T-helper 2 cell treated with Interferon-gamma antibody and Interleukin-4, amounts not matched to agents 5 μg/mL and 100 μg/mL, for 36 hours (primary cell): ENCODE measurements around the gene HSDL2.
"Not testable (repeated sequence)": the region's sequence is repeated elsewhere in the genome, so short reads cannot be mapped to it uniquely, and the experiment has no call there.

Source experiments
- DNase-seq: peaks from one replicate; pipeline ENCODE4 v3.0.0; 2021; ENCODE audit warnings: low spot score
- H3K27ac Mint-ChIP-seq: one replicate; pipeline ENCODE4 v1.8.0; 2021; ENCODE audit warnings: mild to moderate bottlenecking, mixed read lengths
- H3K27me3 Mint-ChIP-seq: one replicate; pipeline ENCODE4 v1.8.0; 2021; ENCODE audit warnings: low read depth, mixed read lengths
- H3K36me3 Mint-ChIP-seq: one replicate; pipeline ENCODE4 v1.8.0; 2021; ENCODE audit warnings: low read depth, mixed read lengths
- H3K4me1 Mint-ChIP-seq: one replicate; pipeline ENCODE4 v1.8.0; 2021; ENCODE audit warnings: low read depth, mixed read lengths
- H3K4me3 Mint-ChIP-seq: one replicate; pipeline ENCODE4 v1.8.0; 2022; ENCODE audit warnings: mild to moderate bottlenecking, moderate library complexity, mixed read lengths
- H3K9me3 Mint-ChIP-seq: one replicate; pipeline ENCODE4 v1.8.0; 2021; ENCODE audit warnings: mixed read lengths

Gene HSDL2

DNA sequence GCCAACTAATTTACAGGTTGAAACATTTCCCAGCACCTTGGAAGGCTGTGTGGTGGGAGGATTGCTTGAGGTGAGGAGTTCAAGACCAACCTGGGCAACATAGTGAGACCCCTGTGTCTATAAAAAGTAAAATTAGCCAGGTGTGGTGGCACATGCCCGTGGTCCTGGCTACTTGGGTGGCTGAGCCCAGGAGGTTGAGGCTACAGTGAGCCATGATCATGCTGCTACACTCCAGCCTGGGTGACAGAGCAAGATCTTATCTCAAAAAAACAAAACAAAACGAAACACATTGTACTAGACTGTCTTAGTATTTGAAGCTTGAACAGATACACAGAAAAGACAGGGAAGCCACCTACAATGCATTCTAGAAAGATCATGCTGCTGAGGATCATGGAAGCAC, 2.8 kb upstream of the HSDL2 start:
- DNase-seq: peak; percentile 29
- H3K4me3 Mint-ChIP-seq: peak overlapping the region; percentile 99
- H3K4me1 Mint-ChIP-seq: peaks cover 41% of the 10 kb centered on the region
- H3K27ac Mint-ChIP-seq: peak overlapping the region; percentile 73
- peaks cover 3% of the 10 kb centered on the region for H3K9me3 Mint-ChIP-seq
- no peaks in the 10 kb centered on the region for H3K27me3 Mint-ChIP-seq
- H3K36me3 Mint-ChIP-seq: peaks cover 10% of the 10 kb centered on the region

DNA sequence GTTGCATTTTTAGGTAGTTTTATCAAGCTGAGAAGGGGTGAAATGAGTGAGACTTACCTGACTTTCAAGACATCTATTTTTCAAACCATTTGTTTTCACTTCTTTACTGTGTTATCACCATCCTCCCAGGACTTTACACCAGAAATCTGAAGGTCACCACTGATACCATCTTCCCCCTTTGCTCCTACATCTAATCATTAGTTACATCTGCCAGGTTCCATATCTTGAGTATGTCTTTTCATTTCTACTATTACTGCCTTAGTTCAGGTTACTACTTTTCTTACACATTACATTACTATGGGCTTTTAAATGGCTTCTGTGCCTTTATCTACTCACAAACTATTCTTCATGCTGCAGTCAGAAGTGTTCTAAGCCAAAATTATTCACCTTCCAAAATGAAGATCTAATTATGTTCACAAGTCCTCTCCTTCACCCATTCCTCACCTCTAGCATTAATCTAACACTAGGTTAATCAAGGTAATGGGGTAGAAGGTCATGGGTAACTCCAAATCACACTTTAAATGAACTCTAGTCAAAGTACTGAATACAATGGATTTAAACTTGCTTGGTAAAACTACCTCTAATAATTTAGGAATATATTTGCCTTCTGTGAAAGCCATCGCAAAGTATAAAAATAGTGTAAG, 2.1 kb upstream of the HSDL2 start:
- H3K36me3 Mint-ChIP-seq: peaks cover 7% of the 10 kb centered on the region
- H3K4me3 Mint-ChIP-seq: peak overlapping the region; percentile 99
- H3K9me3 Mint-ChIP-seq: no peaks in the 10 kb centered on the region
- H3K27ac Mint-ChIP-seq: peak overlapping the region; percentile 99
- no peak for DNase-seq
- peaks cover 44% of the 10 kb centered on the region for H3K4me1 Mint-ChIP-seq
- no peaks in the 10 kb centered on the region for H3K27me3 Mint-ChIP-seq

DNA sequence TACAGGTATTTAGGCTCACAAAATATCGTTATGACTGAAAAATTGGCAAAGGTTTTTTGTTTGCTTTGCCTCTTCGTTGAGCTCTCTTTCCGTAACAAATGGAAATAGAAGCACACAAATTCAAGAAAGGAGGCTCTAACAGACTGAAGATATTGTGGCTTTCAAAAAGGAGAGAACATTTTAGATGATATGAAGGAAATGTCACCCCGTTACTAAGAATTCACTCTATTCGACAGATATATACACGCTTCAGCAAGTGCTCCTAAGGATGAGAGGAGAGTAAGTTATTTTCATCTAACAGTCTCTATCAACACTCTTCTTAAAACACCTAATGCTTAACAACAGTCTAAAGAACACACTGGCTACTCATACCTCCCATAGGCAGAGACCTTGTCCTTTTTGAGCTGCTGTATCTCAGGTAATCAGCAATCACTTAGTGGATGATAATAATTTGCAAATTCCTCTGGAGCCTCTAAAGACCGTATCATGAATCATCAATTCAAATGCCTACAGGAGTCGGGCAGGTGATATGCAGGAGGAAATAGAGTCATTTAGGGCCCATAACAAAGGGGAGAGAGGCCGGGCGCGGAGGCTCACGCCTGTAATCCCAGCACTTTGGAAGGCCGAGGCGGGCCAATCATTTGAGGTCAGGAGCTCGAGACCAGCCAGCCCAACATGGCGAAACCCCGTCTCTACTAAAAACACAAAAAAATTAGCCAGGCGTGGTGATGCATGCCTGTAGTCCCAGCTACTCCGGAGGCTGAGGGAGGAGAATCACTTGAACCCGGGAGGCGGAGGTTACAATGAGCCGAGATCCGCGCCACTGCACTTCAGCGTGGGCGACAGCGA, 1.4 kb upstream of the HSDL2 start:
- DNase-seq: peak; percentile 24
- peaks cover 45% of the 10 kb centered on the region for H3K4me1 Mint-ChIP-seq
- peak overlapping the region; percentile 99 for H3K4me3 Mint-ChIP-seq

DNA sequence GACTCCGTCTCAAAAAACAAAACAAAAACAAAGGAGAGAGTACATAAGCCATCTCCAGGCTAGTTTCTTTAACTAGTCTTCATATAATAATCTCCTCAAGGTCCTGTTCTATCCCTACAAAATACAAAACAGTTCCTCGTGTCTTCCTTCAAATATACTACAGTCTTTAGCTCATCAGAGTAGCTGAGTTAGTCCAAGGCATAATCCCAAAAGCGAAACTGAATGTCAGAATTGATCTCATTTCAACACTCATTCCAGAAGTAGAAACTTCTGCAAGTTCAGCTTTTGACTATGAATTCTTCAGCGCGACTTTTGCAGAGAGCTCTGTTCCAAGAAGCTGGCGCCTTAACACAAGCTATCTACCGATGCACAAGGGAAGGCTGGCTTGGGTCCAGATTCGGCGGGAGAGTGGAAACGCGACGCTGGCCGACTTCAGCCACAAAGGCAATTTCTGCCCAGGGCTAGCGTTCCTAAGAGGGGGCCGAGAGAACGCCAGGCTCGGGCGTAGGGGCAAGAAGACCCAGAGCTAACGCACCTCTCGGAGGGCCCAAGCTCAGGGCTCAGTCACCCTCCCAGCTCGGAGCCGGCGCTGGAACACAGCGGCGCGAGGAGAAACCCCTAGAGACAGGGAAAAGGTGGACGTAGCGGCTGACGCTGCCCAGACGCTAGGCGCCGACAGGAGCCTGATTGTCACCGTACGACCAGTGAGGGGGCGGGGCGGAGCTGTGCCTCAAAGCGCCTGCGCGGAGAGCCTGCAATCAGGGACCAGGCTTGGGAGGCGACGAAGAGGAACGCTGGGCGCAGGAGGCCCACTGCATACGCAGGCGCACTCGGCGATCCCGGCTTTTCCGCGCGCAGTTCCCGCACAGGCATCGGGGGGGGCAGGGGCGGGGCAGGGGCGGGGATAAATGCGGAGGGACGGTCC, 469 bp upstream of the HSDL2 start:
- Mint-ChIP-seq H3K9me3 (no peaks in the 10 kb centered on the region), H3K27ac (peak overlapping the region; percentile 99), H3K4me3 (peak overlapping the region; percentile 99), H3K4me1 (peaks cover 44% of the 10 kb centered on the region), H3K27me3 (no peaks in the 10 kb centered on the region), H3K36me3 (peaks cover 2% of the 10 kb centered on the region)
- DNase-seq: peak; percentile 98

More for the DNA sequence above, 1.4 kb upstream of the HSDL2 start:
- Mint-ChIP-seq H3K36me3 (peaks cover 5% of the 10 kb centered on the region), H3K27me3 (no peaks in the 10 kb centered on the region), H3K9me3 (no peaks in the 10 kb centered on the region), H3K27ac (peak overlapping the region; percentile 99)

DNA sequence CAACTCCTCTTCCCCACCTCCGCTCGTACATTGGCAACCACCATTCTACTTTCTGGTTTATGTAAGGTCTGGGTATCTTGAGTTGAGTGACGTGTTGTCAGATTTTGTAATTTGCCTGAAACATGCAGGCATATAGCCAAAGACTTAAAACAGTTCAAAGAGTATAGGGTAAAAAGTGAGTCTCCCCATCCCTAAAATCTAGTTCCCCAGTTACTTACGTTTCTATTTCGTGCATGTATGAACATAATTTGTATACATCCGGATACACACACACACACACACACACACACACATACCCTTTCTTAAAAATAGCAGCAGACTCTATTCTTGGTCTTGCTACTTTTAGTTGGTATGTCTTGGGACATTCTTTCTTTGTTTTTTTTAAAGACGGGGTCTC, 915 bp downstream of the HSDL2 start:
- Mint-ChIP-seq H3K4me1 (peaks cover 43% of the 10 kb centered on the region), H3K4me3 (peak overlapping the region; percentile 99), H3K36me3 (peaks cover 1% of the 10 kb centered on the region), H3K27ac (peak overlapping the region; percentile 99), H3K27me3 (no peaks in the 10 kb centered on the region), H3K9me3 (no peaks in the 10 kb centered on the region)
- peak; percentile 21 for DNase-seq

DNA sequence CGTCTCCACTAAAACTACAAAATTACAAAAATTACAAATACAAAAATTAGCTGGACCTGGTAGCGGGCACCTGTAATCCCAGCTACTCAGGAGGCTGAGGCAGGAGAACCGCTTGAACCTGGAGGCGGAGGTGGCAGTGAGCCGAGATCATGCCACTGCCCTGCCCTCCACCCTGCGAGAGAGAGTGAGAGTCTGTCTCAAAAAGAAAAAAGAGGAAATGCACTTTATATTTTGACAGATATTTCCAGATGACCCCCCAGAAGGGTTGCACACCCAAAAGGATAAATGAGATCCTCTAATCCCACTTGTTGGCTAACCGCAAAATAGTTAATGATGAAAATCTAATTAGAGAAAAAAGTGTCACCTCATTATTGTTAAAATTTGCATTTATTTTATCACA, 2.2 kb downstream of the HSDL2 start:
- no peaks in the 10 kb centered on the region for H3K27me3 Mint-ChIP-seq
- H3K4me3 Mint-ChIP-seq: no peak overlapping the region
- H3K4me1 Mint-ChIP-seq: peaks cover 43% of the 10 kb centered on the region
- H3K36me3 Mint-ChIP-seq: no peaks in the 10 kb centered on the region
- H3K9me3 Mint-ChIP-seq: no peaks in the 10 kb centered on the region
- no peak overlapping the region for H3K27ac Mint-ChIP-seq
- DNase-seq: no peak

DNA sequence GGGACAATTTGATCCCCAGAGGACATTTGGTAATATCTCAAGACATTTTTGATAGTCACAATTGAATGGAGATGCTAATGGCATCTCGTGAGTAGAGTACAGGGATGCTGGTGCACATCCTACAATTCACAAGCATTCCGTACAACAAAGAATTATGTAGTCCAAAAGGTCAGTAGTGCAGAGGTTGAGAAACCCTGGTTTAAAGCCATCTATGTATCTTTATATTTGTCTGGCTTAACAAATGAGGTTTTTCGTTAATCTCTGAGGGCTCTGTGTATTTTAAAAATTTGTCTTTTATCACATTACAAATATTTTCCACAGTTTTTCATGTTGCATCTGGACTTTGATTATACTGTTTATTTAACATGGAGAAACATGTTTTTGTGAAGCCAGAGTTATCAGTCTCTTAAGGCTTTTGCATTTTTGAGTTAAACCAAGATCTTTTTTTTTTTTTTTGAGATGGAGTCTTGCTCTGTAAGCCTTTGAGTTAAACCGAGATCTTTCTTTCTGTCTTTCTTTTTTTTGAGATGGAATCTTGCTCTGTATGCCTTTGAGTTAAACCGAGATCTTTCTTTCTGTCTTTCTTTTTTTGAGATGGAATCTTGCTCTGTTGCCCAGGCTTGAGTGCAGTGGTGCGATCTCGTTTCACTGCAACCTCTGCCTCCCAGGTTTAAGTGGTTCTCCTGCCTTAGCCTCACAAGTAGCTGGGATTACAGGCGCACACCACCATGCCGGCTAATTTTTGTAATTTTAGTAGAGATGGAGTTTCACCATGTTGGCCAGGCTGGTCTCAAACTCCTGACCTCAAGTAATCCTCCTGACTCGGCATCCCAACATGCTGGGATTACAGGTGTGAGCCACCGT, 2.8 kb downstream of the HSDL2 start:
- Mint-ChIP-seq H3K27me3 (no peaks in the 10 kb centered on the region), H3K9me3 (no peaks in the 10 kb centered on the region), H3K27ac (no peak overlapping the region), H3K4me3 (no peak overlapping the region), H3K36me3 (peaks cover 4% of the 10 kb centered on the region), H3K4me1 (peaks cover 42% of the 10 kb centered on the region)
- no peak for DNase-seq

DNA sequence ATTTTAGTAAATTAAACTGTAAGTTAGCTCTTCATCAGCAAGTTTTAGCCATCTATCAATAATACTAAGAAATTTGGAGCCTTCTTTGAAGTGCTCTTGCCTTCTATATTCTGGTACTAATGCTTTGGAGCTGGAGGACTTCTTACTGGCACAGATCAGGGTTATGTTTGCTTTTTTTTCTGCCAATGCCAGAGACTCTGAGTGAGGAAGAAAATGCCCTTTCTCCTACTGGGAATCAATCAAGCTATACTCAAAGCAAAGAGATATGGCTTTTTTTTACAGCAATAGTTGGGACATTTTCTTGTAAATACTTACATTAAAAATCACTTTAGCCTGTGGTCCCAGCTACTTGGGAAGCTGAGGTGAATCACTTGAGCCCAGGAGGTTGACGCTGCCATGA, 4.3 kb downstream of the HSDL2 start:
- Mint-ChIP-seq H3K27me3 (no peaks in the 10 kb centered on the region), H3K9me3 (no peaks in the 10 kb centered on the region), H3K4me3 (no peak overlapping the region), H3K36me3 (peaks cover 4% of the 10 kb centered on the region), H3K27ac (no peak overlapping the region), H3K4me1 (peaks cover 30% of the 10 kb centered on the region)
- no peak for DNase-seq

DNA sequence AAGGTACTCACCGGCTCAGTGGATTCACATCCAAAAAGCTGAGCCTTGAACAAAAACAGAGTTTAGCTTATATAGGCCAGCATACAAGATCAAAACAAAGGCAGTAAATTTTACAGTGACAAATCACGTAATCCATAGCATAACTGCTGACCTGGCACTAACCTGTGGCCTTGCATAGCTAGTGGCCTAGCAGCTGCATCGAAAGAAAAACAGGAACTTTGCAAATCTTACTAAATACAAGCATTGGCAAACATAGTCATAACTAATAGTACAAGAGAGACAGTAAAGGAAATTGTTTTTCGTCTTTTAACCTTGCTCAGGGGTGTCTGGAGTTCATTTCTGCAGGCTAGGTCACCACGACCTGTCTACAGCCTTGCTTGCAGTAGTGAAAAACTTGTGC, 4.8 kb downstream of the HSDL2 start:
- Mint-ChIP-seq H3K27me3 (no peaks in the 10 kb centered on the region), H3K9me3 (no peaks in the 10 kb centered on the region), H3K36me3 (peaks cover 4% of the 10 kb centered on the region), H3K4me1 (peaks cover 30% of the 10 kb centered on the region), H3K4me3 (no peak overlapping the region), H3K27ac (no peak overlapping the region)
- no peak for DNase-seq

DNA sequence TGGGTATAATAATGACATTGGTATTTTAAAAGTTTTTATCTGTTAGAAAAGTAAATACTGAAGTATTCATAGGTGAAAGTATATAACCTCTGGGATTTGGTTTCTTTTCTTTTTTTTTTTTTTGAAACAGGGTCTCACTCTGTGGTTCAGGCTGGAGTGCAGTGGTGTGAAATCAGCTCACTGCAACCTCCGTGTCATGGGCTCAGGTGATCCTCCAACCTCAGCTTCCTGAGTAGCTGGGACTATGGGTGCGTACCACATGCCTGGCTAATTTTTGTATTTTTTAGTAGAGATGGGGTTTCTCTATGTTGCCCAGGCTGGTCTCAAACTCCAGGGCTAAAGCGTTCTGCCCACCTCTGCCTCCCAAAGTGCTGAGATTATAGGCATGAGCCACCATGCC, 7.2 kb downstream of the HSDL2 start:
- H3K27me3 Mint-ChIP-seq: no peaks in the 10 kb centered on the region
- DNase-seq: no peak
- H3K27ac Mint-ChIP-seq: no peak overlapping the region
- H3K9me3 Mint-ChIP-seq: no peaks in the 10 kb centered on the region
- no peak overlapping the region for H3K4me3 Mint-ChIP-seq
- peaks cover 4% of the 10 kb centered on the region for H3K36me3 Mint-ChIP-seq
- peaks cover 21% of the 10 kb centered on the region for H3K4me1 Mint-ChIP-seq

DNA sequence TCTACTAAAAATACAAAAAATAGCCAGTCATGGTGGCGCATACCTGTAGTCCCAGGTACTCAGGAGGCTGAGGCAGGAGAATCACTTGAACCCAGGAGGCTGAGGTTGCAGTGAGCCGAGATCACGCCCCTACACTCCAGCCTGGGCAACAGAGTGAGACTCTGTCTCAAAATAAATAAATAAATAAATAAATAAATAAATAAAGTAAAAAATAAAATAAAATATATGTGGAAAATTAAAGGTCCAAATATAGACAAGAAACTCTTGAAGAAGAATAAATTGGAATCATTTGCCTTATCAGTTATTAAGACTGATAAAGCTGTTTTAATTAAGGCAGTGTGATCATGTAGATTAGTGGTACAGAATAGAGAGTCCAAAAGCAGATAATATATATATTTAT, 10.0 kb downstream of the HSDL2 start:
- H3K9me3 Mint-ChIP-seq, H3K27me3 Mint-ChIP-seq, H3K27ac Mint-ChIP-seq, H3K4me3 Mint-ChIP-seq, DNase-seq, H3K36me3 Mint-ChIP-seq: not testable (repeated sequence)
- peaks cover 14% of the 10 kb centered on the region for H3K4me1 Mint-ChIP-seq

DNA sequence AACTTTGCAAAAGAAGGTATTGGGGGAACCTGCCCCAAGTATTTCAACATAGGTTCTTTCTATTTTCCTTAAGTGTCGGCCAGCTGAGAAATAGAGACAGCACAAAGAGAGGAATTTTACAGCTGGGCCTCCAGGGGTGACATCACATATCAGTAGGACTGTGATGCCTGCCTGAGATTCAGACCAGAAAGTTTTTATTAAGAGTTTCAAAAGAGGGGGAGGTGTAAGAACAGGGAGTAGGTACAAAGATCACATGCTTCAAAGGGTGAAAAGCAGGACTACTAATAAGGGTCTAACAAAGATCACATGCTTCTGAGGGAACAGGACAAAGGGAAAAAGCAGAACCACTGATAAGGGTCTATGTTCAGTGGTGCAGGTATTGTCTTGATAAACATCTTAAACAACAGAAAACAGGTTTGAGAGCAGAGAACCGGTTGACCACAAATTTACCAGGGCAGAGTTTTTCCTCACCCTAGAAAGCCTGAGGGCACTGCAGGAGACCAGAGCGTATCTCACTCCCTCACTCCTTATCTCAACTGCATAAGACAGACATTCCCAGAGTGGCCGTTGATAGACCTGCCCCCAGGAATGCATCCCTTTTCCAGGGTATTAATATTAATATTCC, 12.1 kb downstream of the HSDL2 start:
- not testable (repeated sequence) for H3K4me1 Mint-ChIP-seq, H3K27me3 Mint-ChIP-seq, H3K36me3 Mint-ChIP-seq, DNase-seq, H3K4me3 Mint-ChIP-seq, H3K9me3 Mint-ChIP-seq, H3K27ac Mint-ChIP-seq

DNA sequence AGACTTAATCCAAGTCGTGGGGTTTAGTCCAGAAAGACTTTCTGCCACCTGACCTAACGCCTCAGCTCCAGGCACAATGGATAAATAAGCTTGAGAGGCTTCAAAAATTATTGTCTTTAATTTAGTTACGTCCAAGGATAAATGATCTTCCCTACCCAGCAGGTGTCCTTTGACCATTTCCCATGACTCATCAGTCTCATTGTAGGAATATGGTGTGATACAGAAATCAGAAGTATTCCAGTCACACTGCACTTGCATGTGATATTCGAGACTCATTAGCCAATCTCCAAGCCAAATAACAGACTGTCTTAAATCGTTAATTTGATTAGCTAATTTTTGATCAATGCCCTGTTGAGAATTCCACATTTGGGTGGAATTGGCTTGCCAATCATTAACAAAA, 13.2 kb downstream of the HSDL2 start:
- not testable (repeated sequence) for H3K4me1 Mint-ChIP-seq, H3K27ac Mint-ChIP-seq, H3K4me3 Mint-ChIP-seq, H3K27me3 Mint-ChIP-seq, H3K9me3 Mint-ChIP-seq, H3K36me3 Mint-ChIP-seq, DNase-seq
